ENCODE data around the gene KCNT1.

DNA sequence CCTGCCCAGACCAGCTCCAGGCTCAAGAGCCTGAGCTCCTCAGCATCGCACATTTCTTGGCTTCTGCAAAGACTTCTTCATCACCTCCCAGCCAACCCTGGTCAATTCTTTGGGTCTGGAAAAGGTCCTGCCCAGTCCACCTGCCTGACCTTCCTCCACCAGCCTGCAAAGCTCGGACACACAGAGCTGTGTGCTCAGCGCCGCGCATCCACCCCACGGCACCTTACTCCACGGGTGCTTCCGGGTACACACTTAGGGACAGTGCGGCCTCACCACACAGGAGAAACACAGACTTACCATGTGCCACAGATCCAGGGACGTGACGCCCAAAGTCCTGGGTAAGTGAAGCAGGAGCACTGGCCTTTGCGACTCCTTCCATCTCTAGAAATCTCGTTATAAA is 97.3 kb downstream of the KCNT1 start:
- TF ChIP-seq CTCF (optimal IDR thresholded peaks at IDR 0.05 in 1 of 3, IDR thresholded peaks at IDR 0.05 in 1 of 3, conservative IDR thresholded peaks at IDR 0.05 in 1 of 3; ENCODE audit: extremely low read depth in 1 of 3, insufficient read depth in 2 of 3, low read length in 3 of 3), result no peak
- no peak for TF ChIP-seq EZH2 (IDR thresholded peaks at IDR 0.05; ENCODE audit: low read length)

All from keratinocyte (primary cell).